ENCODE measurements around the gene ANKRD53. TPM values are rescaled to one million over a fixed set of nuclear protein-coding genes. Genes with fewer than 3 reads are reported as not detected.

ANKRD53 gene
- total RNA-seq, 1 donor from 2014 or later: 0.38 TPM

DNA sequence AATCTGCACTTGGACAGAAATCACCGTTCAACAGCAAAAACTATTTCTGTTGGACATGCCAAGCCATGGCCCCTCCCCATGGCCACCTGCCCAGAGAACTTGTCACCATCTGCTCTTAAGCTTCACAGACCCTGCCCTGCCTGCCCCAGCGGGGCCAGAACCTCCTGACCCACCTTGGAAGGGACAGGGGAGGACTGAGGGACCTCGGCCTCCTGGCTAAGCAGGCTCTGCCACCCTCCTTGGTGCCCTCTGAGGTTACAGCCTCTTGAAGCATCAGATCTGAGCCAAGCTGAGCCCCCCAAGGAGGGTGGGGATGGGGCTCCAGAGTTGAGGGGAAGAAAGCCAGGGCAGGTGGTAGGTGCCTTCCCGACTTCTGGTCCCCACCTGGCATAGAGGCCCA lies 9.7 kb downstream of the ANKRD53 start:
- intact Hi-C loops (cut with DNase I): no loop called here
- Histone ChIP-seq H3K36me3 (peaks cover 63% of the 10 kb centered on the region), H3K27ac (no peak overlapping the region), H3K4me3 (no peak overlapping the region), H3K27me3 (no peaks in the 10 kb centered on the region), H3K9me3 (no peaks in the 10 kb centered on the region), H3K4me1 (peaks cover 5% of the 10 kb centered on the region)
- TF ChIP-seq, protein P1, sequence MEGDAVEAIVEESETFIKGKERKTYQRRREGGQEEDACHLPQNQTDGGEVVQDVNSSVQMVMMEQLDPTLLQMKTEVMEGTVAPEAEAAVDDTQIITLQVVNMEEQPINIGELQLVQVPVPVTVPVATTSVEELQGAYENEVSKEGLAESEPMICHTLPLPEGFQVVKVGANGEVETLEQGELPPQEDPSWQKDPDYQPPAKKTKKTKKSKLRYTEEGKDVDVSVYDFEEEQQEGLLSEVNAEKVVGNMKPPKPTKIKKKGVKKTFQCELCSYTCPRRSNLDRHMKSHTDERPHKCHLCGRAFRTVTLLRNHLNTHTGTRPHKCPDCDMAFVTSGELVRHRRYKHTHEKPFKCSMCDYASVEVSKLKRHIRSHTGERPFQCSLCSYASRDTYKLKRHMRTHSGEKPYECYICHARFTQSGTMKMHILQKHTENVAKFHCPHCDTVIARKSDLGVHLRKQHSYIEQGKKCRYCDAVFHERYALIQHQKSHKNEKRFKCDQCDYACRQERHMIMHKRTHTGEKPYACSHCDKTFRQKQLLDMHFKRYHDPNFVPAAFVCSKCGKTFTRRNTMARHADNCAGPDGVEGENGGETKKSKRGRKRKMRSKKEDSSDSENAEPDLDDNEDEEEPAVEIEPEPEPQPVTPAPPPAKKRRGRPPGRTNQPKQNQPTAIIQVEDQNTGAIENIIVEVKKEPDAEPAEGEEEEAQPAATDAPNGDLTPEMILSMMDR (IDR thresholded peaks at IDR 0.05): no peak
- ATAC-seq: no peak
- peak; percentile 60 for DNase-seq

DNA sequence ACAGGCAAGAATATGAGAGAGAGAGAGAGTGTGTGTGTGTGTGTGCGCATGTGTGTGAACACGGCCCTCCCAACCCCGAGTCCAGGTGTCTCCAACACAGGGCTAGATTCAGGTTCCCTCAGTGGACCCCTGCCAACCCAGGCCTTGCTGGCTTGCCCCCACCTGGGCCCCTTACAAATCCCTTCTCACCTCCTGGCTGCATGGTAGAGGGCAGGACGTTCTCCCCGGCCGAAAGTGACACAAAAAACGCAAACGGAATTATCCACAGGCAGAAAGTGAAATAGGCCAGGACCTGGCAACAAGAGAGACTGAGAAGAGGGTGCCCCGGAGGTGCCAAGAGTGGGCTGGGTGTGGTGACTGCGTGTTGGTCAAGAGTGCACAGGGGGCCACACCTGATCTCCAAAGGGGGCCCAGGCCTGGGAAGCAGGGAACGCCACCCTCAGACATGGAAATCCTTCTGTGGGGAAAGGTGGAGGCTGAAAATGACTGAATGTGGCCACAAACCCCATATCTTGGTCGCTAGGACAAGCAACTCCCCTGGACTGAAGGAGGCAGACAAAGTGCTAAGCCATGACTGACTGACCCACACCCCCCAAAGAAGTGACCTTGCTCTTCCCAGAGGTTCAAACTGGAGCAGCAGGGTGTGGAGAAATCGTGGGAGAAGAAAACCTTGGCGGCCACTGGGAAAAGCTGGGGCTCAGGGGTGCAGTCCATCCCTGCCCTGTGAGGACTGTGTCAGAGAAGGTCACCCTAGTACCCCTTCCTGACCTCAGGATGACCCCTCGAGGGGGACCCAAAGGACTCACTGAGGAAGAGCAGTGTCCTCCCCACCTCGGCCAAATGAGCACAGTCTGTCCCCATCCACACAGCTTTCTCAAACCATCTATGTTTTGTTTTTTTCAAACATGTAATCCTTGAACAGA lies 10.6 kb downstream of the ANKRD53 start:
- TF ChIP-seq, protein P1 (IDR thresholded peaks at IDR 0.05): no peak
- ATAC-seq (no peak), DNase-seq (peak; percentile 36)
- Histone ChIP-seq H3K4me3 (no peak overlapping the region), H3K4me1 (peaks cover 14% of the 10 kb centered on the region), H3K36me3 (peaks cover 63% of the 10 kb centered on the region), H3K27ac (no peak overlapping the region), H3K27me3 (no peaks in the 10 kb centered on the region), H3K9me3 (no peaks in the 10 kb centered on the region)
- intact Hi-C loops (cut with DNase I): no loop called here

DNA sequence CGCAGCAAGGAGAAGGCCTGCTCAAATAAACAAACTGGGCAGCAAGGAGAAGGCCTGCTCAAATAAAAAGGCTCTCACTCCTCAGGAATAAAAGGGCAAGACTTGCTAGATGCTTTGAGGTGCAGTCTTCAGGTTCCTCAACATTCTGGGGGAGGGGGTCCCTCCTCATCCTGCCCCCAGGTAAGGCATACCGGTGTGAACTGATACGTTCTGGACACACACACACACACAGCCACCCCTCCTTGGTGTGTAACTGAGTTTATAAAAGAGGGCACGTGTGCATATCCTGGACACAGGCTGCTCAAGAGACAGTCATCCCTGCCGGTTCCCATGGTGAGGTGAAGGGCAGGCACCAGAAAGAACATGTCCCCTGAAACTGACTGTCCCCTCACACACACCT lies 11.8 kb downstream of the ANKRD53 start:
- Histone ChIP-seq H3K27me3 (no peaks in the 10 kb centered on the region), H3K36me3 (peaks cover 63% of the 10 kb centered on the region), H3K27ac (no peak overlapping the region), H3K4me1 (peaks cover 14% of the 10 kb centered on the region), H3K4me3 (no peak overlapping the region), H3K9me3 (no peaks in the 10 kb centered on the region)
- DNase-seq (no peak), ATAC-seq (no peak)
- intact Hi-C loops (cut with DNase I): no loop called here
- TF ChIP-seq, protein P1 (IDR thresholded peaks at IDR 0.05): no peak

DNA sequence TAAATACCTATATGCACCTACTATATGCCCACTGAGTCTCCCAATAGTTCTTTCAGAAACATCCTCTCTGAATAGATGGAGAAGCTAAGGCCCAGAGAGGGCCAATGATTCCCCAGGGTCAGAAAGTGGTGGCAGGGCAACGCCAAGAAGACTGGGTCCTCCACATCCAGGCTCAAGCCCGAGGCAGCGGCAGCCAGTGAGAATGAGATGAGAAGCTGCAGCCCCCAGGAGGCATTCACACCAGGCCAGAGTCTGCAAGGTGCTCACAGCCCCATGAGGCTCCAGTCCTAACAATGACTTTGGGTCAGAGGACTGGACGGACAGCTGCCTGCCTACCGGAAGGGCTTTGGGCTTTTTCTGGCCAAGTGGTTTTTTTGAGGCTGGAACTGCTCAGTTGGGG lies 12.7 kb downstream of the ANKRD53 start:
- Histone ChIP-seq H3K27me3 (no peaks in the 10 kb centered on the region), H3K36me3 (peaks cover 58% of the 10 kb centered on the region), H3K9me3 (no peaks in the 10 kb centered on the region), H3K27ac (no peak overlapping the region), H3K4me1 (peaks cover 14% of the 10 kb centered on the region), H3K4me3 (no peak overlapping the region)
- intact Hi-C loops (cut with DNase I): no loop called here
- ATAC-seq: no peak
- TF ChIP-seq, protein P1 (IDR thresholded peaks at IDR 0.05): no peak
- peak; percentile 18 for DNase-seq

DNA sequence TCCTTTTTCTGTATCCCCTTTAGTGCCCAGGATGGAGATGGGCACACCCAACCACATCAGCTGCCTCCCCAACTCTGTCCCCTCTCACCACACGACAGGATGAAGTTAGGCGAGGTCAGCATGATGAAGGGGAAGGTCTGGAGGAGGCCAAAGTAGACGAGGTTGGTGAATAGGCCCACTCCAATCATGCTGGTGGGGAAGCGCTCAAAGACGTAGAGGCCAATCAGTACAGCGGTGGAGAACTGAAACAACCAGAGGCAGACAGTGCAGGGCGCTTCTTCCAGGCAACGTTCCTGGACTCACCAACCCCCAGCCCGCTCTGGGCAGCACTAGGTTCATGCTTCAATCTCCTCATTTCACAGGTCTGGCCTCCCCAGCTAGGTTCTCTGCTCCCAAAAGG lies 13.3 kb downstream of the ANKRD53 start:
- TF ChIP-seq, protein P1 (IDR thresholded peaks at IDR 0.05): no peak
- intact Hi-C loops (cut with DNase I): no loop called here
- Histone ChIP-seq H3K27me3 (no peaks in the 10 kb centered on the region), H3K36me3 (peaks cover 52% of the 10 kb centered on the region), H3K27ac (no peak overlapping the region), H3K4me1 (peaks cover 14% of the 10 kb centered on the region), H3K4me3 (no peak overlapping the region), H3K9me3 (no peaks in the 10 kb centered on the region)
- ATAC-seq (no peak), DNase-seq (peak; percentile 29)
